ENCODE results near the gene C11orf91. TPM values are rescaled to one million over a fixed set of nuclear protein-coding genes. Genes with fewer than 3 reads are reported as not detected.

C11orf91 gene
- total RNA-seq, 2 experiments from 2014 or later: not detected

GRCh38 chr11:33713856-33714398 lies 13.3 kb upstream of the C11orf91 start:
- Mint-ChIP-seq H3K27me3 (no peaks in the 10 kb centered on the region), H3K4me1 (ENCODE audit: low read depth) (no peaks in the 10 kb centered on the region), H3K9me3 (no peaks in the 10 kb centered on the region), H3K27ac (no peak overlapping the region), H3K4me3 (no peak overlapping the region), H3K36me3 (ENCODE audit: low read depth) (peaks cover 9% of the 10 kb centered on the region)
- no peak for DNase-seq
- CTCF ChIA-PET: interaction anchor here (1.2 to 8.6 kb wide), 3 partner anchors 13 to 28 kb away, joined by 3 to 108 read pairs (median 3); no protein-coding TSS in a partner anchor
- POLR2A ChIA-PET: interaction anchor here (0.6 to 0.7 kb wide), 2 partner anchors 11 to 14 kb away, joined by 3 read pairs; no protein-coding TSS in a partner anchor
- intact Hi-C loops (cut with micrococcal nuclease): no loop called here
- ATAC-seq: no peak
- TF ChIP-seq CTCF (IDR thresholded peaks at IDR 0.05): no peak

DNA sequence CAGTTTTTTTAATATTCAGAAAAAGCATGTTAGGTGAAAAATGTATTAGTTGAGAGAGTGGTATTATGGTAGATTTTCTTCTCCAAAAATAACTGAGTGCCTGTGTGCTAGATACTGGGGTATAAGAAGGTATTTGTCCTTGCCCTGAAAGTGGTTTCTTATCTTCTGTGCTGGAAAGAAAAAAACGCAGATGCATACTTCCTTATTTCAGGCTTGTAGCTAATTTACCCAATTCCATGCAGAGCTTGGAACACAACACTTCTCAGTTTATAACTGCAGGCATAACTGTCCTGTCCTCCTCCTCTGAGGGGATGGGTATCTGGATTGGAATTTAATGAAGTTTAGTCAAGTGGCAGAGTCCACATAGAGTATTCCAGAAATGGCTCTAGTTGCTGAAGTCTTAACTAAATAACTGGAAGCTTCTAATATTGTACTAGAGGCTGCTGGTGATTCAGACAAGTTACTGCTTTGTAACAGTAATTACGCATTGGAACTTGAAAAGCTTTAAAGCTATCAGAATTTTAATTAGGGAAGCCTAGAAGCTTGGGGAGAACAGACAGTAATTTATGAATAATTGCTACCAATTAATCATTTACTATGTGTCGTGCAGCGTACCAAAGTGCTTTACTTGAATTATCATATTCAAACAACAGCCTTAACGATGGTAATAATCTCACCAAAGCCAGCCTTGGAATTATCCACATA lies 12.7 kb upstream of the C11orf91 start:
- intact Hi-C loops (cut with micrococcal nuclease): no loop called here
- Mint-ChIP-seq H3K36me3 (ENCODE audit: low read depth) (peaks cover 8% of the 10 kb centered on the region), H3K4me3 (no peak overlapping the region), H3K27me3 (no peaks in the 10 kb centered on the region), H3K4me1 (ENCODE audit: low read depth) (no peaks in the 10 kb centered on the region), H3K9me3 (no peaks in the 10 kb centered on the region), H3K27ac (no peak overlapping the region)
- ChIA-PET POLR2A (interaction anchor here (0.6 kb wide), 1 partner anchor 13 kb away, joined by 3 read pairs; no protein-coding TSS in a partner anchor), CTCF (interaction anchor here (1.3 to 8.6 kb wide), 2 partner anchors 12 to 28 kb away, joined by 3 to 108 read pairs; no protein-coding TSS in a partner anchor)
- DNase-seq: no peak
- ATAC-seq: no peak
- TF ChIP-seq CTCF (IDR thresholded peaks at IDR 0.05): no peak

DNA sequence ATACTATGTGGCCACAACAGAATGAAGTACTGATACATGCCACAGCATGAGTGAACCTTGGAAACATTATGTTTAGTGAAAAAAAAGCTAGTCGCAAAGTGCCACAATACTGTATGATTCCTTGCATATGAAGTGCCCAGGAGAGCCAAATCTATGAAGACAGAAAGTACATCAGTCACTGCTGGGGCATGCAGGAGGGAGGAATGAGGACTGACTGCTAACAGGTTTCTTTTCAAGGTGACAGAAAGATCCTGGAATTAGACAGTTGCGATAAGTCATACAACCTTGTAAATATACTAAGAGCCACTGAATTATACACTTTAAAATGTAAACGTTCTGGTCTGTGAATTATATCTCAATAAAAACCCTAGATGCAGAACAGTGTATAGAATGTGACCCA lies 11.8 kb upstream of the C11orf91 start:
- intact Hi-C loops (cut with micrococcal nuclease): no loop called here

GRCh38 chr11:33709466-33709865 lies 8.8 kb upstream of the C11orf91 start:
- no peaks in the 10 kb centered on the region for H3K4me1 Mint-ChIP-seq (ENCODE audit: low read depth)

More for the DNA sequence above, 11.8 kb upstream of the C11orf91 start:
- H3K36me3 Mint-ChIP-seq (ENCODE audit: low read depth): peaks cover 8% of the 10 kb centered on the region
- ChIA-PET POLR2A (interaction anchor here (1.4 kb wide), 1 partner anchor 11 kb away, joined by 3 read pairs; no protein-coding TSS in a partner anchor), CTCF (no interaction called here)
- H3K4me1 Mint-ChIP-seq (ENCODE audit: low read depth): no peaks in the 10 kb centered on the region
- no peak overlapping the region for H3K27ac Mint-ChIP-seq
- TF ChIP-seq CTCF (IDR thresholded peaks at IDR 0.05): no peak
- ATAC-seq (no peak), DNase-seq (no peak)
- H3K27me3 Mint-ChIP-seq: no peaks in the 10 kb centered on the region
- no peak overlapping the region for H3K4me3 Mint-ChIP-seq
- no peaks in the 10 kb centered on the region for H3K9me3 Mint-ChIP-seq

More at GRCh38 chr11:33709466-33709865, 8.8 kb upstream of the C11orf91 start:
- Mint-ChIP-seq H3K36me3 (ENCODE audit: low read depth) (peaks cover 4% of the 10 kb centered on the region), H3K4me3 (no peak overlapping the region), H3K27ac (no peak overlapping the region), H3K9me3 (no peaks in the 10 kb centered on the region), H3K27me3 (no peaks in the 10 kb centered on the region)
- ATAC-seq: no peak
- ChIA-PET CTCF (interaction anchor here (1.6 kb wide), 1 partner anchor 33 kb away, joined by 6 read pairs; no protein-coding TSS in a partner anchor), POLR2A (interaction anchor here (0.9 to 1.0 kb wide), 2 partner anchors 8 to 1436 kb away, joined by 3 to 4 read pairs; partner anchors contain the start of gene C11orf91)
- TF ChIP-seq CTCF (IDR thresholded peaks at IDR 0.05): no peak
- DNase-seq: no peak
- intact Hi-C loops (cut with micrococcal nuclease): no loop called here
